Measurements from ENCODE around the gene CD4. TPM values are rescaled to one million over a fixed set of nuclear protein-coding genes. Genes with fewer than 3 reads are reported as not detected.
A peak's percentile ranks its signal among the peaks of the same experiment; 100 is the strongest.

Gene CD4
- total RNA-seq, 1 donor from 2014 or later = not detected

DNA sequence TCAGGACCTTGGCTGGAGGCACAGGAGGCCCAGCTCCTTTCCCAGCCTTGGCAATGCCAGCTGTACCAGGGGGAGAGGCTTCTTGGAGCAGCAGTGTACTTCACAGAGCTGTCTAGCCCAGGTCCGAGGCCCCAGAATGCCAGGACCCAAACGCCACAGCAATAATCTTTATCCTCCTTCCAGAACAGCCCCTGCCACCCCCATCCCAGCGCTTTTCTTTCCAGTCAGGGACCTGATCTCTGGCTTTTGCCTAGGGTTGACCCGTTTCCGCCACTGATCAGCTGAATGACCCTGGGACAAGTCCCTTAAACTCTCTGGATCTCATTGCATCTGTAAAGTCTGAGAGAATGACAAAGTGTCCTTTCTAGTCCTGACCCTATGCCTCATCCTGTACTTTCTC is 11.9 kb upstream of the CD4 start:
- no peak for DNase-seq (ENCODE audit: low read depth)

GRCh38 chr12:6778217-6778573 is 11.1 kb upstream of the CD4 start:
- no peak for DNase-seq (ENCODE audit: low read depth)

DNA sequence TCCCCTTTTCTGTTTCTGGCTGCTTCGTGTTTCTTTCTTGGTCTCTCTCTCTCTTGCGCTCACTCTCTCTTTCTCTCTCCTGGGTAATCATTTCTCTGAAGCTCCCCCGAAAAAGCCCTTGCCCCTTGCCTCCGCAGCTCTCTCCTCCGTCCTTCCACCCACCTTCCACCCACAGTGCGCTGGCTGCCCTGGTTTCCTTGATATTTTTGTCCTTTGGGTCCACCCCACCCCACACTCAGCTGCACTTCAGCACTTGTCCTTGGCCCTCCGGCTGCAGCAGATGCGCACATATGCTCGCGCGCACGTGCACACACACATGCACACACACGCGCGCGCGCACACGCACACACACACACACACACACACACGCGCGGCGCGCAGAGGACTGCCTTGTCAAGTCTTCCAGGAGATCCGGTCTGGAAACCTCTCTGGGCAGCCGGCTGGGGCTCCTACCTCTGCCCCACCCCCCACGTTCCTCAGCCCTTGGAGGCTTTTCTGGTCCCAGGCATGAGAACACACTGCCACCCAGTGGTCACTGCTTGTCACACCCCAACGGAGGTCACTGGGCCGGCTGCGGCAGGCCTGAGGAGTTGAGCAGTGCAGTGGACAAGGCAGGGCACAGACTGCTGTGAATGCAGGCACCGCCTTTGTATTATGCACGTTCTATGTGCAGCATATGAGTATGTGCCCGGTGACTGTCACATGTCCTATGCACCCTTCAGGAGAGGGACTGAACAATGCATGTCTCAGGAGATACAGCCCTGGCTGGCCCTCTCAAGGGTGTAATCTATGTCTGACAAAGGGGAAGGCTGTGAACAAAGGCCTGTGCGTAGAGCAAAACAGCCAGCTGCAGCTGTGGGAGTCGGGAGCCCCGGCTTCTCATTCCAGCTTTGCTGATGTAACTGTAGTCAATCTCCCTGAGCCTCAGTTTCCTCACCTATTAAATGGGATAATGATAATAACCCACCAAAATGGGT is 10.5 kb upstream of the CD4 start:
- peak; percentile 95 for DNase-seq (ENCODE audit: low read depth)

DNA sequence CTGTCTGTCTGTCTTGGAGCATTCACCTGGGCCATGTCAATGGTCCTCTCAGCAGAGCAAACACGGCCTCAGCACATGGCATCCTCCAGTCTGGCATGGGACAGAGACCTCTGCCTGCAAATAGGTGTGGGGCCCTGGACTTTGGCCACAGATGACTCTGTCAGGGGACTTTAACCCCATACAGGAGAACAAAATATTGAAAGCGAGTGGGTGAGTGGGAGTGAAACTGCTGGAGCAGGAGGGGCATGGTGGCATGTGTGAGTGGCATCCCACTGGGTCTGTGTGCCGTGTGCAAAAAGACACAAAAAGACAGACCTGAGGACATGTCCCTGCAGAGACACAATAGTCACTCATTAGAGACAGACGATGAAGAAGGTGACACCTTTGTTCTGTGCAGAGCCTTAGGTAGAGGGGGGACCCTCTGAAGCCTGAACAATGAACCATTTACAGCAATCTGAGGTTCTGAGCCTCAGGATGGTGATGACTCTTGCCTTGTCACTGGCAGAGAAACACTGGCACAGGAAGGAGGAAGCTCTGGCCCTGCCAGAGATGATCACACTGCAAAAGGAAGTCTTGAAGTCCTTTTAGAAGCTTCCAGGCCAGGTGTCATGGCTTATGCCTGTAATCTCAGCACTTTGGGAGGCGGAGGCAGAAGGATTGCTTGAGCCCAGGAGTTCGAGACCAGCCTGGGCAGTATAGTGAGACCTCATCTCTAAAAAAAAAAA is 9.5 kb upstream of the CD4 start:
- DNase-seq (ENCODE audit: low read depth) = no peak

DNA sequence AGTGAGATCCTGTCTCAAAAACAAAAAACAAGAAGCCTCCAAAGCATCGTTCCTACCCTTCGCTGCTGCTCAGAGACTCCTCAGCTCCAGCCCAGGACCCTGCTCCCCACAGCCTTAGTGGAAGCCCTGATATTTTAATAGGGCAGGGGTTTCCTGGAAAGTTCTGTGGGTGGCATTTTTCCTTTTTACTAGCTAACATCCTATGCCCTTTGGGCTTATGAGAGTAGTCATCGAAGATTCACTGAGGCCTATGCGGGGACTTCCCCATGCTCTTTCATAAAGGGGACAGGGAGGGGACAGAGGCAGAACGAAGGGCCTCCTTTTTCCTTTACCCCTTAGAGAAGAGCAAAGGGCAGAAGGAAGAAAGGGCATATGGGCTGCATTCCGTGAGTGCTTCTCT is 8.8 kb upstream of the CD4 start:
- no peak for DNase-seq (ENCODE audit: low read depth)

GRCh38 chr12:6782119-6782518 is 7.2 kb upstream of the CD4 start:
- DNase-seq (ENCODE audit: low read depth) = no peak

GRCh38 chr12:6782850-6783566 is 6.3 kb upstream of the CD4 start:
- DNase-seq (ENCODE audit: low read depth) = no peak

DNA sequence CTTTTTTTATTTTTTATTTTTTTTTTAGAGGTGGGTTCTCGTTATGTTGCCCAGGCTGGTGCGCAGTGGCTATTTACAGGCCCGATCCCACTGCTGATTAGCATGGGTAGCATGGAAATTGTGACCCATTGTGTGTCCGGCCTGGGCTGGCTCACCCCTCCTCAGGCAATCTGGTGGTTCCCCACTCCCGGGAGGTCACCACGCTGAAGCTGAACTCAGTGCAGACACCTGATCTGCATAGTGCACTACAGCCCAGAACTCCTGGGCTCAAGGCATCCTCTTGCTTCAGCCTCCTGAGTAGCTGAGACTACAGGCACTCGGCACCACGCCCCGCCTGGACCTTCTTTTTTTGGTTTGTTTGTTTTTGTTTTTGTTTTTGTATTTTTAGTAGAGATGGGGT is 5.5 kb upstream of the CD4 start:
- no peak for DNase-seq (ENCODE audit: low read depth)

DNA sequence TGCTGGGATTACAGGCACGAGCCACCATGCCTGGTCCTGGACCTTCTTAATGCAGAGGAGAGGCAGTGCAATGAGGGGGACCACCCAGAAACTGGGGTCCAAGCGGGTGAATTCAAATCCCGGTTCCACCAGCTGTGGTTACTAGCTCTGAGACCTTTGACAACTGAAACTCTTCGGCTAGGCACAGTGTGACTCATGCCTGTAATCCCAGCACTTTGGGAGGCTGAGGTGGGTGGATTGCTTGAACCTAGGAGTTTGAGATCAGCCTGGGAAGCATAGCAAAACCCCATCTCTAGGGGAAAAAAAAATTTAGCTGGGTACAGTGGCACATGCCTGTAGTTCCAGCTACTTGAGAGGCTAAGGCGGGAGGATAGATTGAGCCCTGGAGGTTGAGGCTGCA is 5.0 kb upstream of the CD4 start:
- DNase-seq (ENCODE audit: low read depth) = no peak

DNA sequence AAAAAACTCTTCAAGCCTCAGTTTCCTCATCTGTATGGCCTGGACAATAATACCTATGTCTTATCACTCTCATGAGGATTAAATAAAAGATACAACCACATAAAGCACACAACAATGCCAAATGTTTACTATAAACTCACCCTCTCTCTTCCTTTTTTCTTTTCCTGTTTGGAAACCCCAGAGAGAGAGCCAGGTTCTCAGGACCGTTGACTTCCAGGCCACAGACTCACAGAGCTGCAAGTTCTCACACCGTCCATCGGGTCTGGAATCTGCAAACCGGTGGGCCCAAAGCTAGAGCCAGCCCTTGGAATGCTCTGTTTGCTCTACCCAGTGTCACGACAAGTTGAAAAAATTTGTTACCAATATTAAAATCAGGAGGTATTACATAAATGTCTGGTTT is 4.6 kb upstream of the CD4 start:
- DNase-seq (ENCODE audit: low read depth) = no peak

DNA sequence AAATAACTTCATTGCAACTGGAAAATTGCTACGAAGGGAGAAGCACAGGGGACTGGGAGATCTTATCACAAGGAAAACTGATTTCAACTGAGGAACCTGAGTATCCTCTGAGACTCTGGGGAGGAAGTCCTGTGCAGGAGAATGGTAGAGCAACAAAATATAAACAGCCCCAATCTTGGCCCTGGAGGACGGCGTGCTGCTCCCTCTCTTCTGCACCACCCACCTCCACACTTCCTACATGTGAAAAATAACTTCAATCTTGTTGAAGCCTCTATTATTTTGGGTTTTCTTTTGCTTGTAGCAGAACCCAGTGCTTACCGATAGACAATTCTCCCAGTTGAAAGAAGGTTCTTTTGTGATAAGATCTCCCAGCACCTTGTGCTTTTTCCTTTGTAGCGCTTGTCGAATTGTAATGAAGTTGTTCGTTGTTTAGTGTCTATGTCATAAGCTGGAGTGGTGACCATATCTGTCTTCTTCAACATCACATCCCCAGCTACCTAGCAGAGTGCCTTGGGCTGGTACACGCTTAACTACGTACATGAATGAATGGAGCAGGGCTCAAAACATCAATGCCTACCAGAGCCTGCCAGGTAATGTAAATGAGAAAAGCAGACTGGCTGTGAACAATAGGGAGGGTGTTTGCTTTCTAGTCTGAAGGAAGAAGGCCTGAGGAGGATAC is 2.8 kb upstream of the CD4 start:
- DNase-seq (ENCODE audit: low read depth) = no peak

DNA sequence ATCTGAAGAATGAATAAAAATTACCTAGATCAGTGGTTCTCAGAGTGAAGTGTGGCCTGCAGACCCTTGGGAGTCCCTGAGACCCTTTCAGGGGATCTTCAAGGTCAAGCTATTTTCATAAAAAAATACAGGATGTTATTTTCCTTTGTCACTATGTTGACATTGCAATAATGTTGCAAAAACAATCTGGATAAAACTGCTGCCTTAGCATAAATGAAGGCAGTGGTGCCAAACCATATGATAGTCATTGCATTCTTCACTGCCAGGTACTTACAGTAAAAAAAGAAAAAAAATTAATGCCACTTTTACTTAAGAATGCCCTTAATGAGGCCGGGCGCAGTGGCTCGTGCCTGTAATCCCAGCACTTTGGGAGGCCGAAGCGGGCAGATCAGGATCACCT is 2.0 kb upstream of the CD4 start:
- DNase-seq (ENCODE audit: low read depth) = no peak

DNA sequence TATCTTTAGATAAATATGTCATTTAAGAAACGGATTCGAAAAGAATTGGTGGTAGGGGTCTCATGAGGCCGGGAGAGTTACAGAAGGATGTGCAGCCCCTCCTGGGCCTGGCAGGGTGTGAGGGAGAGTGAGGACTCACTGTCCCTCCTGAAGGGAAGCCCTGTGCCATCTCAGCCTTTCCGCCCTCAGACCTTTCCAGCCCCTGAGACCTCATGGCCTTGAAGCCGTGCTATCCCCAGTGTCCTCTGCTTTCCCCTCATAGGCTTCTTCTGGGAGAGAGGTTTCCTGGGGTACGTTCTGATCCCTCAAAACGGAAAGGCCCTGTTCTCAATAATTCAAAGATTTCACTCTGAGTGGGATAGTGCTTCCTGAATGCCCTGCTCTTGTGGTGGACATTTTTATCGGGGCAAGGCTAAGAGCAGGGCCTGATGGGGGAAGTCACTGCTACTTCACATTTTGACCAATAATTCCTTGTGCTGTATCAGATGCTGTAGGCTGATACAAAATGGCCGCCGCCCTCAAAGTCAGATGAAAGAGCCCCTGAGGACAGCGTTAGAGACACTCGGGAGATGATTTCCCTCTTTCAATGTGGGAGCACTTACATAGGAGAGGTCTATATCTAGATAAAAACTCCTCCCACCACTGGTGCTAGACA is 1.3 kb downstream of the CD4 start:
- no peak for DNase-seq (ENCODE audit: low read depth)

GRCh38 chr12:6791931-6792520 is 2.7 kb downstream of the CD4 start:
- DNase-seq (ENCODE audit: low read depth) = no peak

- no peak for DNase-seq (ENCODE audit: low read depth)
Measured at GRCh38 chr12:6792522-6793201, 3.3 kb downstream of the CD4 start.

- DNase-seq (ENCODE audit: low read depth) = no peak
Measured at GRCh38 chr12:6795088-6795487, 5.8 kb downstream of the CD4 start.

GRCh38 chr12:6796576-6796975 is 7.2 kb downstream of the CD4 start:
- DNase-seq (ENCODE audit: low read depth) = no peak

DNA sequence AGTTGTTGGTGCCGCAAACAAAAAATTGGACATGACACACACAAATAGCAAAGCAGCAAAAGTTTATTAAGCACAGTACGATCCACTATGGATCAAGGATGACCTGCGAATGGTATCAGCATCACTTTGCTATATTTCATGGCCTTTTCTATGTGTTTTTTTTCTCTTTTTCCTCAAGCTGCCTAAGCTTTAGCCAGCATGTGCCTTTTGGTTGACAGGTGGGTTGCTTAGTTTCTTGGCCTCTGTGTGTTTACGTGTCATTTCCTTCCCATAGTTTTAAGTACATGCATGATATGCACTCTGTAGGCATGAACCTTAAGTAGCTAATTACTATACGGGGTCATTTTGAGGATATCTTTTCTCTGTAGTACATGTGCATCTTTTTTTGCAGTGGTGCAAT is 9.8 kb downstream of the CD4 start:
- DNase-seq (ENCODE audit: low read depth) = no peak

DNA sequence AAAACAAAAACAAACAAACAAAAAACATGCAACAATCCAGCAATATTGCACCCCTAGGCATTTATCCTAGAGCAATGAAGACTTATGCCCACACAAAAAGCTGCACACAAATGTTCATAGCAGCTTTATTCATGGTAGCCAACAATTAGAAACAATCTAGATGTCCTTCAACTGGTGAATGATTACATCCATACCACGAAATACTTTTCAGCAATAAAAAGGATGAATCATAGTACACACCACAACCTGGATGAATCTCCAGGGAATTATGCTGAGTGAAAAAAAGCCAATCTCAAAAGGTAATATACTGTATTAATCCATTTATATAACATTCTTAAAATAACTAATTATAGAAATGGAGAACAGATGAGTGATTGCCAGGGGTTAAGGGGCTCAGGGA is 17.8 kb downstream of the CD4 start:
- no peak for DNase-seq (ENCODE audit: low read depth)

DNA sequence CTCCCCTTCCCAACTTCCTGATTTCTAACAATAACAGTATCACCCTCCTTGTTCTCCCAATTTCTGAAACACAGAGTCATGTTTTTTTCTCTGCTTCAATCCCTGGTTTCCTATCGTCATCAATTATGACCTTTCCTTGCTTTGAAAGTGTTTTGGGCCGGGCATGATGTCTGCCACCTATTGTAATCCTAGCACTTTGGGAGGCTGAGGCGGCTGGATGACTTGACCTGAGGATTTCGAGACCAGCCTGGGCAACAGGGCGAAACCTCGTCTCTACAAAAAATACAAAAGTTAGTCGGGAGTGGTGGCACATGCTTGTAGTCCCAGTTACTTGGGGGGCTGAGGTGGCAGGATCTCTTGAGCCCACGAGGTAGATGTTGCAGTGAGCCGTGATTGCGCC is 19.7 kb downstream of the CD4 start:
- DNase-seq (ENCODE audit: low read depth) = no peak

Data from myocyte (in vitro differentiated cells).